HG03442 (cell line): ENCODE measurements around the gene ELANE.
"Not testable (repeated sequence)": the region's sequence is repeated elsewhere in the genome, so short reads cannot be mapped to it uniquely, and the experiment has no call there.

Source experiments
- ATAC-seq: cut with Tn5 transposase; IDR thresholded peaks from one replicate; pipeline ENCODE4 v1.9.1; 2021; ENCODE audit warnings: mild to moderate bottlenecking, moderate library complexity; ENCODE audit not compliant: unreplicated experiment

ELANE gene

DNA sequence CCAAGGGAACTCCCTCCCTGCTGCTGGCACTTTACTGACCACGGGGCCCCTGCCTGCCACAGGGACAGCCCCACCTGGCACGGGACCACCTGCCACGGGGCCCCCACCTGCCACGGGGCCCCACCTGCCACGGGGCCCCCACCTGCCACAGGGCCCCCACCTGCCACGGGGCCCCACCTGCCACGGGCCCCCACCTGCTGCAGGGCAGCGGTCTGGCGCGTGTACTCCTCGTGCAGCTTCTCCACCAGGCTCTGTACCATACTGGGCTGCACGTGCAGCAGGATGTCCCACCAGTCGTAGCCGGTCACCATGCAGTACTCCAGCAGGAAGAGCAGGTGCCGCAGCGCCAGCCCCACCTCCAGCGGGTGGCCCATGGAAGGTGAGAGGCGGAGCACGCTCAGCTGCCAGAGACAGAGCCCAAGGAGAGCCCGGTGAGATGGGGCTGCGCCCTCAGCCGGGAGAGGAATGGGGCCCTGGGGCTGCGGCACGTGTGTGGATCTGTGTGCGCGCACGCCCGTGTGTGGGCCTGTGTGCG is 24.7 kb downstream of the ELANE start:
- no peak for ATAC-seq

DNA sequence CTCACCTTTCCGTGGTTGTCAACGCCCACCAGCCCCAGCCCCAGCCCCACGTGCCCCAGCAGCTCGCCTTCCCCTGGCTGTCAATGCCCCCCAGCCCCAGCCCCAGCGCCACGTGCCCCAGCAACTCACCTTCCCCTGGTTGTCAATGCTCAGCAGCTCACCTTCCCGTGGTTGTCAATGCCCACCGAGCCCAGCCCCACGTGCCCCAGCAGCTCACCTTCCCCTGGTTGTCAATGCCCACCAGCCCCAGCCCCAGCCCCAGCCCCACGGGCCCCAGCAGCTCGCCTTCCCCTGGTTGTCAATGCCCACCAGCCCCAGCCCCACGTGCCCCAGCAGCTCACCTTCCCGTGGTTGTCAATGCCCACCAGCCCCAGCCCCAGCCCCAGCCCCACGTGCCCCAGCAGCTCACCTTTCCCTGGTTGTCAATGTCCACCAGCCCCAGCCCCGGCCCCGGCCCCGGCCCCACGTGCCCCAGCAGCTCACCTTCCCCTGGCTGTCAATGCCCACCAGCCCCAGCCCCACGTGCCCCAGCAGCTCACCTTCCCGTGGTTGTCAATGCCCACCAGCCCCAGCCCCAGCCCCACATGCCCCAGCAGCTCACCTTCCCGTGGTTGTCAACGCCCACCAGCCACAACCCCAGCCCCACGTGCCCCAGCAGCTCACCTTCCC is 26.0 kb downstream of the ELANE start:
- ATAC-seq = not testable (repeated sequence)

DNA sequence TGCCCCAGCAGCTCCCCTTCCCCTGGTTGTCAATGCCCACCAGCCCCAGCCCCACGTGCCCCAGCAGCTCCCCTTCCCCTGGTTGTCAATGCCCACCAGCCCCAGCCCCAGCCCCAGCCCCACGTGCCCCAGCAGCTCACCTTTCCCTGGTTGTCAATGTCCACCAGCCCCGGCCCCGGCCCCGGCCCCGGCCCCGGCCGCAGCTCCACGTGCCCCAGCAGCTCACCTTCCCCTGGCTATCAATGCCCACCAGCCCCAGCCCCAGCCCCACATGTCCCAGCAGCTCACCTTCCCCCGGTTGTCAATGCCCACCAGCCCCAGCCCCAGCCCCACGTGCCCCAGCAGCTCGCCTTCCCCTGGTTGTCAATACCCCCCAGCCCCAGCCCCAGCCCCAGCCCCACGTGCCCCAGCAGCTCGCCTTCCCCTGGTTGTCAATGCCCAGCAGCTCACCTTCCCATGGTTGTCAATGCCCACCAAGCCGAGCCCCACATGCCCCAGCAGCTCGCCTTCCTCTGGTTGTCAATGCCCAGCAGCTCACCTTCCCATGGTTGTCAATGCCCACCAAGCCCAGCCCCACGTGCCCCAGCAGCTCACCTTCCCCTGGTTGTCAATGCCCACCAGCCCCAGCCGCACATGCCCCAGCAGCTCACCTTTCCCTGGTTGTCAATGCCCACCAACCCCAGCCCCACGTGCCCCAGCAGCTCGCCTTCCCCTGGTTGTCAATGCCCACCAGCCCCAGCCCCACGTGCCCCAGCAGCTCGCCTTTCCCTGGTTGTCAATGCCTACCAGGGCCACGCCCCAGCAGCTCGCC is 26.9 kb downstream of the ELANE start:
- ATAC-seq = not testable (repeated sequence)

DNA sequence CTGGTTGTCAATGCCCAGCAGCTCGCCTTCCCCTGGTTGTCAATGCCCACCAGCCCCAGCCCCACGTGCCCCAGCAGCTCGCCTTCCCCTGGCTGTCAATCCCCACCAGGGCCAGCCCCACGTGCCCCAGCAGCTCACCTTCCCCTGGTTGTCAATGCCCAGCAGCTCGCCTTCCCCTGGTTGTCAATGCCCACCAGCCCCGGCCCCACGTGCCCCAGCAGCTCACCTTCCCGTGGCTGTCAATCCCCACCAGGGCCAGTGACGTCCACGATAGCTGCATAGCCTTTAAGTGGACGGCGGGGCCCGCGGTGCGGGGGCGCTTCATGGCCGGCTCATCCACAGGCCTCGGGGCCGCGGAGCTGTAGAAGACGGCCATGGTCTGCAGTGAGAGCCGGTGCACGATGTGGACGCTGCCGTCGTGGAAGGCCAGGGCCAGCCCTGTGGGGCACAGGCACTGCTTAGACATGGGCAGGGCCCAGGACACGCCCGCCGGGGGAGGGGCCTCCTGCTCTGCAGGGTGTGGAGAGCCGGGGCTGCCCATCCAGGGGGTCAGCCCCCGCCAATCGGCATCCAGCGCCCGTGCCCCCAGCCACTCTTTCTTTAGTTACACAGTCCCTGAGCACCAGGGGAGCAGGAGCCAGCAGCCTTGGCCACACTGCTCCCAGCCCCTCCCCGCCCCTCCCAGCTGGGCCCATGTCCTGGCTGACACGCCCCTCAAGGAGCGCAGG is 27.8 kb downstream of the ELANE start:
- no peak for ATAC-seq

DNA sequence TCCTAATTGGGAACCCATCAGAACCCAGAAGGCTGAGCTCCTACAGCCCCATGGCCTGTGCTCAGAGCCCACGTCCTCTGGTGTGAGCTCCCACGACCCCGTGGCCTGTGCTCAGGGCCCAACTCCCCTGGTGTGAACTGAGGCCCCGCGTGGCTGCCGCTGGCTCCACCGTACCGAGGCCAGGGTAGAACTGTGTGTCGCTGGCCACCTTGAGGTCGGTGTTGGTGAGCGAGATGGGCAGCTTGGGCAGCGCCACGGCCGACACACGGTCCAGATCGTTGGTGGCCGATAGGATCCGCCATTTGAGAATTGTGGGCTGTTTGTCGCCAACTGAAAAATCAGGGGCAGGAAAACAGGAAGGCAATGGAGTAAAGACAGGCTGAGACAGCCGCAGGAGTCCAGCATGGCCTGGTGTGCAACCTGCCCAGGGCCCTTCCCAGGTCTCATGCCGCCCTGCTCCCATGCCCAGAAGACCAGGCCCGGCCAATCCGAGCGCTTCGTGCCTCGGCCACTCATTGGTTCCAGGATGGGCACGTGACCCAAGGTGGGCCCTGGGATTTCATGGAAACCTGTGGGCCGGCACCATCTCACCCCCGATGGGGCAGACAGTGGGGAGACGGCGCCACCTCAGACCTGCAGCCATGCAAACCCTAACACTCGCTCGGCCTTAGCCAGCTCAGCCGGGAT is 29.4 kb downstream of the ELANE start:
- ATAC-seq = no peak

DNA sequence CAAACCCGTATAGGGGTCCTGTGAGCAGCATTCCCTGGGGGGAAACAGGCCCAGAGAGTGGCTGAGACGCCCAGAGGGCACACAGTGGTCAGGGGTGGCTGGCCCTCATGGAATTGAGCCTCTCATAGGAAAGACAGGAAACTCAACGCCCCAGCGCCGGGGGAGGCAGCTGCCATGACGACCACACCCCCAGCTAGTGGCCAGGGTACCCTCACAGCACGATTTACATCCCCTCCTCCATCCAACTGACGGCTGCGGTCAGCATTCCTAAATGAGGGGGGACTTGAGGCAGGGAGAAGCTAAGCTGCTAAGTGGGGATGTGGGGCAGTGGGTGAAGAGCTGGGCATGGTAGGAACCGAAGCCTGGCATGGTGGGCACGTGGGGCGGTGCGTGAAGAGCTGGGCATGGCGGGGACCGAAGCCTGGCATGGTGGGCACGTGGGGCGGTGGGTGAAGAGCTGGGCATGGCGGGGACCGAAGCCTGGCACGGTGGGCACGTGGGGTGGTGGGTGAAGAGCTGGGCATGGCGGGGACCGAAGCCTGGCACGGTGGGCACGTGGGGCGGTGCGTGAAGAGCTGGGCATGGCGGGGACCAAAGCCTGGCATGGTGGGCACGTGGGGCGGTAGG is 30.9 kb downstream of the ELANE start:
- ATAC-seq = no peak

DNA sequence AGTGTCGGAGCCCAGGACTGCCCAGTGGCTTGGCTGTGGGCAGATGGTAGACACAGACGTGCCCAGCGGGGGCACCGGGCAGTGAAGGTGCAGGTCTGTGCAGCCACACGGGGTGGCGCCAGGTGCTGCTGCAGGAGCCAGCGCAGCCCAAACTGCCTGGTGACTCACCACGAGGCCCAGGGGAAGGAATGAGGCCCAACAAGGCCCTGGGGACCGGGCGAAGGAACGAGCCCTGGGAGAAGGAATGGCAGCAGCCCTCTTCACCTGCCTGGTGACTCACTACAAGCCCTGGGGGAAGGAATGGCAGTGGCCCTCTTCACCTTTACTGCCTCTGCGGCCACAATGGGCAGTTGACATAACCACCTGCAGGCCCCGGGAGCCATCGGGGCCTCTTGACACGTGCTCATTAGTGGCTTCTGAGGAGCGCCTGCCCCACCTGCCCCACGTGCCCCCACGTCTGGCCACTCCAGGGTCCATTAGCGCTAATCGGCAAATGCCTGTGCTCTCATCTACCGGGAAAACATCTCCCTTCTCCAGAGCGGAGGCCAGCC is 31.6 kb downstream of the ELANE start:
- no peak for ATAC-seq

DNA sequence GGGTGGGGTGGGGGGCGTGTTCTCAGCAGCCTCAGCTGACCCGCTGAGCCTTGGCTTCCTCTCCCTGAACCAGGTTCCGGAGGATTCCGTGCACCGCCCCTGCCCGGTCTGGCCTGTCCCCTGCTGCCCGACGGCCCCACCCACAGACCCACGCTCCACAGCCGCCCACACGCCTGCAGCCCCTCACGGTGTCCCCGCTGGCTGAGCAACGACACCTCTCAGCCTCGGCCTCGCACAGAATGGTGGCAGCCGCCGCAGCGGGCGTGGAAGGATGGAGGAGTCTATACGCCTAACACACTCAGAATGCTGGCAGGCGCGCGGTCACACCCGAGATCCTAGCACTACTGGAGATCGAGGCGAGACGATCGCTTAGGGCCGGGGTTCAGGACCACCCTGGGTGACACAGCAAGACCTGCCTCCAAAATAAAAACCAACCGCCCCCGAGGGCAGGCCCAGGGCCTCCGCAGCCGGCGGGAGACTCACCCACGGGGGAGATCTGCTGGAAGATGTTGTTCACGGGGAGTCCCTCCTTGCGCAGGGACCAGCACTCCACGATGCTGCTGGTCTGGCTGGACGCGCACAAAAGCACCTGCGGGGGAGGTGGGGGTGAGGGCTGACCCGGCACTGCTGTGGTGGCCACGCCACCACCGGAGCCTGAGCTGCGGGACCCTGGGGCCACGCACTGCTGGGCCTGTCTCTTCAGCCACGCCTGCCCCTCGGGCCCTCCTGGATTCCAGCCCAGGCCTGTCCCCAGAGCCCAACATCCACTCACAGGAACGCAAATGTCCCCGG is 32.5 kb downstream of the ELANE start:
- no peak for ATAC-seq

DNA sequence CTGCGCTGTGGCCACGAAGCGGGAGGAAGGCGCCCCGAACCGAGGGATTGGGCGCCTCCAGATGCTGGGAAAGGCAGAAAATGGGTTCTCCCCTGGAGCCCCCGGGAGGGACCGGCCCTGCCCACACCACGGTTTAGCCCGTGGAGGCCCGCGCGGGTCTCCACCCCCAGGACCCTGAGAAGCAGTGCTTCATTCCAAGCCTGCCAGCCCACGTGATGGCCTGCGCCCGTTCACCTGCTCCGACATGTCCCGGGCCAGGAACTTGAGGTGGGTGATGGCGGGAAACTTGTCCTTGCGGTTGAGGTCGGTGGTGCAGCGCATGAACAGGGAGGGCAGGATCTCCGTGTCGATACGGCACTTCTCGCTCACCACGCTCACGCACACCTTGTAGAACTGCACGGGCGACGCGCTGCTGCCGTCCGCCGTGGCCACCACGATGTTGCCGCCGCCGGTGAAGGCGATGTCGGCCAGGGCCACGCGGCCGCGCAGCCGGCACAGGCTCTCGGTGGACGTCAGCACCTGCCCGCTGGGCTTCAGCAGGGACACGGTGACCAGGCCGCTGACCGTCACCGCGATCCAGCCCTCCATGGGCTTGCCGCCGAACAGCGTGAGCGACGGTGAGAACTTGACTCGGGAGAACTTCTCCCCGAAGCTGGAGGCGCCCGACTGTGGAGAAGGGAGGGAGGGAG is 33.6 kb downstream of the ELANE start:
- no peak for ATAC-seq

DNA sequence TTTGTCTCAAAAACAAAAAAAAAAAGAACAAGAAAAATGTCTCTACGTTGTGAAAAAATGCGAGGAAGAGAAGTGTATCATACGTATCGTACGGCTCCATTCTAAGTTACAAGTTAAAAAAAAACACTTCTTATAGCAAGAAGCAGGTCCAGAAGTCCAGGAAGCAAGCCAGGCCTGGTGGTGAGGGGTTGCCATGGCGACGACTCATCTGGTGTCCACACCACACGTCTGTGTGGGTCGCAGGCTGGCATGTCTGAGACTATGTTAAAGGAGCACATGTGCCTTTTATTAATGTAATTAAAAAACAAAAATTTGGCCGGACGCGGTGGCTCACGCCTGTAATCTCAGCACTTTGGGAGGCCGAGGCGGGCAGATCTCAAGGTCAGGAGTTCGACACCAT is 35.0 kb downstream of the ELANE start:
- no peak for ATAC-seq

DNA sequence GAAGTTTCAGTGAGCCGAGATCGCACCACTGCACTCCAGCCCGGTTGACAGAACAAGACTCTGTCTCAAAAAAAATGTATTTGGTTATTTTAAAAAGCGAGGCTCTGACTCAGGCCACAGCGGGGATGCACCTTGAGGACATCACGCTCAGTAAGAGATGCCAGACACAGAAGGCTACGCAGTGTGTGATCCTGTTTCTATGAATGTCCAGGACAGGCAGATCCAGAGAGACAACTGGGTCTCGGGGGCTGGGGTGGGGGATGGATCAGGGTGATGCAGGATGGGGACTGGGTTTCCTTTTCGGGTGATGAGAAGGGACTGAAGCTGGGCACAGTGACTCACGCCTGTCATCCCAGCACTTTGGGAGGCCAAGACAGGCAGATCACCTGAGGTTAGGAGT is 35.5 kb downstream of the ELANE start:
- no peak for ATAC-seq

DNA sequence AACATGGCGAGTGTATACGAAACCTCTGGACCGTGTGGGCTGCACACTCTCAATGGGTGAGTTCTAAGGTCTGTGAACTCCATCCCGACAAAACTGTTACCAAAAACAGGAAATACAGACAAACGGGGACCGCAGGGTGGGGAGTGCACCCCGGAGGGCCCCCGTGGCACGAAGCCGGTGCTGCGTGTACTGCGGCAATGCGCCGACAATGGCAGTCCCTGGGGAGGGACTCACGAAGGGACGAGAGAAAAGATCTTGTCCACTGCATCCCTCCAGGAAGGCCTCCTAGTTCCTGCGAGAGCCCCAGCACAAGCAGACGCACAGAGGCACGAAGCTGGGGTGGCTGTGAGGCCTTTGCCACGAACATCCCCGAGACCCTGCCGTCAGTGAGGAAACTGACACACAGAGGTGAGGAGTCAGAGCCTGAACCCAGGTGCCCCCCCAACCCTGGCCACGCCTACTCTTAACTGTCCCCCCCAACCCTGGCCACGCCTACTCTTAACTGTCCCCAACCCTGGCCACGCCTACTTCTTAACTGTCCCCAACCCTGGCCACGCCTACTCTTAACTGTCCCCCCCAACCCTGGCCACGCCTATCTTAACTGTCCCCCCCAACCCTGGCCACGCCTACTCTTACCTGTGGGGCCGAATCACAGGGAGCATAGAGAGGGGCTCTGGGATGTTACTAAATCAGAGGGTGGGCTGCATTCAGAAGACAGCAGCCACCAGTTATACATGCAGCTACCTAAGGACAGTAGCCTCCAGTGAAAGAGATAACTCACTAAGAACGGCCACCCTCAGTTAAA is 36.7 kb downstream of the ELANE start:
- no peak for ATAC-seq

DNA sequence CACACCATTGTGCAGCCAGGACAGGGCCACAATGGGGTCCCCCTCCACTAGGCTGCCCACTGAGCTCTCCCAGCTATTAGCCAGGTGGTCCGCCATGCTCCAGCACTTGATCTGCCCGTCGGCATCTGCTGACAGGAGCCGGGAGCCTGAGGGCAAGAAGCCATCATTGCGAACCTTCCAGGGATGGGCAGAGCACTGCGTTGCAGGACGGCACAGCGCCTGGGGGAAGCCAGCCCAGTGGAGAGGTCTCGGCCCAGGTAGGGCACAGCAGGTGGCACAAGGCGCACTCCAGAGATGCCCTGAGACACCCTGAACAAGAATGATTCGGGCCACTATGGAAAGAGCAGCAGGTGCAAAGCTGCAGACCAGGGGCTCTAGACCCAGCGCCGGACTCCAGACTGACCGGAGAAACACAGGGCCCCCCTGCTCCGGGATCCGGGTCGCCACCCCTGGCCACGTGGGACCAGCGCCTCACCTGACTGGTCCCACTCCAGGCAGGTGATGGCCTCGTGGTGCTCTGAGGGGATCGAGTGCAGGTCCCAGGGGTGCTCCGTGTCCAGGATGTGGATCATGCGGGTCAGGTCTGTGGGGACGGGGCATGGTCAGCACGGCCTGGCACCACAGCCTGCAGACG is 37.7 kb downstream of the ELANE start:
- no peak for ATAC-seq

DNA sequence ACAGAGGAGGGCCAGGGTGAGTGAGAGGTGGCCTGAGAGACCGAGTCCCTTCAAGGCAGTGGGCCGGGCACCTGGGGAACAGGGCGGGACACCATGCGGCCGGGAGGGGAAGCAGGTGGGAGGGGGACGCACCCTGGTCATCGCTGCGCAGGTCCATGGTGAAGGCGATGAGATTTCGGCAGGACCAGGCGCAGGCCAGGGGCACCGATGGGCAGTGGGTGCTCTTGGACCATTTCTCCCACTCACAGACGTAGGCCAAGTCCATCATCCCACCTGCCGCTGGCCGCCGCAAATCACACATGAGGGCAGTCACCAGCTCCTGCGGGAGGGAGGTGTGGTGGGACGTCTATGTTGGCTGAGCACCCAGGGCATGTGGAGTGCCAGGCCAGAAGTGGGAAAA is 38.7 kb downstream of the ELANE start:
- no peak for ATAC-seq

DNA sequence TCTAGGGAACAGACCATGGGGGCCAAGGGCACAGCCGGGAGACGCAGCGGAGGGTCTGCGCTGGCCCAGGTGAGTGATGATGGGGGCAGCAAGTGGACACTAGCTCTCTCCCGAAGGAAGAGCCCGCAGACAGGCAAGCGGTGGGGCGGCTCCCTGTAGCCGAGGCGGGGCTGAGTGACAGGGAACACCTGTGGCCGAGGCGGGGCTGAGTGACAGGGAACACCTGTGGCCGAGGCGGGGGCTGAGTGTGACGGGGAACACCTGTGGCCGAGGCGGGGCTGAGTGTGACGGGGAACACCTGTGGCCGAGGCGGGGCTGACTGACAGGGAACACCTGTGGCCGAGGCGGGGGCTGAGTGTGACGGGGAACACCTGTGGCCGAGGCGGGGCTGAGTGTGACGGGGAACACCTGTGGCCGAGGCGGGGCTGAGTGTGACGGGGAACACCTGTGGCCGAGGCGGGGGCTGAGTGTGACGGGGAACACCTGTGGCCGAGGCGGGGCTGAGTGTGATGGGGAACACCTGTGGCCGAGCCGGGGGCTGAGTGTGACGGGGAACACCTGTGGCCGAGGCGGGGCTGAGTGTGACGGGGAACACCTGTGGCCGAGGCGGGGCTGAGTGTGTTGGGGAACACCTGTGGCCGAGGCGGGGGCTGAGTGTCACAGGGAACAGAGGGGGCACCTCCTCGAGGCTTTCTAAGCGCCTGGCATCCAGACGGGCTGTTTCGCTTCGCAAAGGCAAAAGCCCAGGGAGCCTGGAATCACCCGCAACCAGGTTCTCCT is 39.5 kb downstream of the ELANE start:
- not testable (repeated sequence) for ATAC-seq

DNA sequence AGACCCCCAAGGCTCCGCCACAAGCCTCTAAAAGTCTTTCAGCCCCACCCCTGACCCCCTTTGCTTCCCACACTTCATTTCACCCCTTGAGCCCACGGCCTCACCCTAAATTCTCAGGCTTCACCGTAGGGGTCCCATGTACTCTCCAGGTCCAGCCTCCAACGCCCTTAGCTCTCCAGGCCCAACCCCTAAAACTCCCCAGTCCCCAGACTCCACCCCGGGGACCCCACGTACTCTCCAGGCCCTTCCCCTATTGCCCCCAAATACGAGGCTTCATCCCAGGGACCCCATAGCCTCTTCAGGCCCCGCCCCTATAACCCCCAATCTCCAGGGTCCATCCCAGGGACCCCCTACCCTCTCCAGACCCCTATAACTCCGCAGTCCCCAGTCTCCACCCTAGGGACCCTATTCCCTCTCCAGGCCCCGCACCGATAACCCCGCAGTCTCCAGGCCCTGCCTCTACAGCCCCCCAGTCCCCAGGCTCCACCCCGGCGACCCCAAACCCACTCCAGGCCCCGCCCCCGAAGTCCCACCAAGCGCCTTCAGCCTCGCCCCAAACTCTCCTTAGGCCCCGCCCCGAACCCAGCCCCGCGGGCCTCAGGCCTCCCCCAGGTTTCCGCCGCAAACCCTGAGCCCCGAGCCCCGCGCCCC is 40.3 kb downstream of the ELANE start:
- no peak for ATAC-seq
